Panc1 (cell line): Measurements from ENCODE around the gene NOTCH2. TPM values are rescaled to one million over a fixed set of nuclear protein-coding genes. Genes with fewer than 3 reads are reported as not detected.

Experiments used
- ATAC-seq: fragments of 200-7000 bp; cut with Tn5 transposase; 2 replicates; pipeline ENCODE4 v1.9.1; 2020; ENCODE audit warnings: mild to moderate bottlenecking, moderate library complexity
- BruUV-seq: library from RNA; stranded (reverse); fragments of 400-500 nt; replicated peaks from 2 replicates; lab custom pipeline; 2021; lab: Mats Ljungman, UMichigan
- CTCF ChIA-PET: fragments of 300-600 bp; sonication (Branson Sonifier 250); formaldehyde crosslinking; loops from one replicate; lab custom pipeline; 2022; ENCODE audit warnings: antibody characterized with exemption; lab: Charles Lee
- POLR2A ChIA-PET: fragments of 300-600 bp; sonication (Branson Sonifier 250); formaldehyde crosslinking; loops from one replicate; lab custom pipeline; 2022; ENCODE audit warnings: antibody characterized with exemption; lab: Charles Lee
- DNase-seq: peaks from one replicate; pipeline ENCODE4 v3.0.0-alpha.2; 2010; ENCODE audit warnings: low read depth, low spot score
- H3K27ac ChIP-seq: 2 replicates; pipeline ENCODE4 v1.5.1; 2011; ENCODE audit warnings: mild to moderate bottlenecking, low read length, inconsistent platforms
- H3K27me3 ChIP-seq: fragments of 200-500 bp; sonication (Bioruptor generic); 2 replicates; pipeline ENCODE4 v1.6.0; 2014; ENCODE audit warnings: low read length, inconsistent platforms; ENCODE audit not compliant: control insufficient read depth, insufficient read depth
- H3K36me3 ChIP-seq: fragments of 200-500 bp; sonication (Bioruptor generic); 2 replicates; pipeline ENCODE4 v1.5.1; 2014; ENCODE audit warnings: inconsistent platforms, mild to moderate bottlenecking, low read length, moderate library complexity; ENCODE audit not compliant: control insufficient read depth, insufficient read depth
- H3K4me1 ChIP-seq: 2 replicates; pipeline ENCODE4 v1.5.1; 2011; ENCODE audit warnings: inconsistent platforms, mild to moderate bottlenecking, low read length, moderate library complexity; ENCODE audit not compliant: control insufficient read depth, insufficient read depth
- H3K4me3 ChIP-seq, 2 experiments: 2 replicates each; pipeline ENCODE4 v1.5.1; 2011 to 2012; ENCODE audit warnings: low read depth in 2 of 2, low read length in 2 of 2, mild to moderate bottlenecking in 2 of 2, inconsistent platforms in 1 of 2, moderate library complexity in 1 of 2
- H3K9me3 ChIP-seq: fragments of 200-500 bp; sonication (Bioruptor generic); 2 replicates; pipeline ENCODE4 v1.5.1; 2014; ENCODE audit warnings: low read depth, mild to moderate bottlenecking, inconsistent platforms, low read length, moderate library complexity; ENCODE audit not compliant: control insufficient read depth, insufficient read depth
- POLR2AphosphoS5 ChIP-seq: IDR thresholded peaks from 2 replicates; pipeline ENCODE4 v1.6.1; 2012; ENCODE audit warnings: mild to moderate bottlenecking, low read depth, low read length, moderate library complexity
- REST ChIP-seq, 2 experiments: IDR thresholded peaks; 2 replicates each; pipeline ENCODE4 v1.6.1; 2011 to 2012; ENCODE audit warnings: low read depth in 2 of 2, control low read depth in 1 of 2, low read length in 1 of 2, mild to moderate bottlenecking in 1 of 2, moderate library complexity in 1 of 2; ENCODE audit not compliant: insufficient read depth in 1 of 2
- SIN3A ChIP-seq: IDR thresholded peaks from 2 replicates; pipeline ENCODE4 v1.6.1; 2012; ENCODE audit warnings: low read depth, mild to moderate bottlenecking, low read length, moderate library complexity, borderline replicate concordance; ENCODE audit not compliant: insufficient read depth
- TCF7L2 ChIP-seq: IDR thresholded peaks from 2 replicates; pipeline ENCODE4 v1.6.1; 2011; ENCODE audit warnings: mild to moderate bottlenecking, low read depth, low read length, inconsistent platforms
- in situ Hi-C: cut with HindIII; loops from 2 replicates; pipeline ENCODE4 v1.10.0; 2016; ENCODE audit warnings: low sequenced_read_pairs, low pct_unique_long_range_greater_than_20kb
- intact Hi-C: fragments of 100-400 bp; cut with micrococcal nuclease; formaldehyde crosslinking; loops from one replicate; pipeline ENCODE4 v1.10.0; 2022; ENCODE audit not compliant: unreplicated experiment
- total RNA-seq: library from RNA; stranded (reverse); gene quantifications from one replicate; pipeline ENCODE4 v1.2.1, GENCODE V29; 2021; ENCODE audit not compliant: unreplicated experiment
- TF ChIP-seq, protein P1 (sequence below): fragments of 450-650 bp; IDR thresholded peaks from 2 replicates; pipeline ENCODE4 v1.5.1; 2017; ENCODE audit warnings: mild to moderate bottlenecking

Gene NOTCH2
- total RNA-seq, 1 experiment from 2014 or later, result 191 TPM

GRCh38 chr1:119915517-119915916 is 153.9 kb downstream of the NOTCH2 start:
- POLR2A ChIA-PET, result no interaction called here

DNA sequence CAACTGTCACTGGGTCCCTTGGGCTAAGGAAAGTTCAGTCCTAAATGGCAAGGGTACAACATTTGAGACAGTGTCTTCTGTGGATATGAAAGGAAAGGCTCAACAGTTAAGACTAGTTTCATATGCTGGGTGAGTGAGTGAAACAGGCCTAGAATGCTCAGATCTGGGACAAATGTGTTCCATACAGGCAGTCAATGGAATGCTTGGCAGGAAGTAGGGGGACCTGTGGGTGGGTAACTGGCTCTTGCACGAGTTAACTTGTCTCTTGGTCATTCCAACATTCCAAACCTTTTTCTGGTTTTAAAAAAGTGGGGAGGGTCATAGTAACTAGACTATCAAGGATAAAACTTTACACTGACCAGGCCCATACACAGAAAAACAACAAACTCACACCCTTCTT is 155.4 kb downstream of the NOTCH2 start:
- H3K9me3 ChIP-seq, result no peaks in the 10 kb centered on the region
- H3K4me1 ChIP-seq, result no peaks in the 10 kb centered on the region
- no TSS peak for BruUV-seq
- no peak overlapping the region for H3K4me3 ChIP-seq
- no peak overlapping the region for H3K27ac ChIP-seq
- ChIA-PET CTCF (no interaction called here), POLR2A (no interaction called here)
- TF ChIP-seq SIN3A, result no peak
- no peak for TF ChIP-seq TCF7L2
- TF ChIP-seq POLR2AphosphoS5, result no peak
- no peak for TF ChIP-seq REST (IDR thresholded peaks at IDR 0.05; ENCODE audit: insufficient read depth in 1 of 2, low read depth in 2 of 2, low read length in 1 of 2)
- TF ChIP-seq, protein P1, sequence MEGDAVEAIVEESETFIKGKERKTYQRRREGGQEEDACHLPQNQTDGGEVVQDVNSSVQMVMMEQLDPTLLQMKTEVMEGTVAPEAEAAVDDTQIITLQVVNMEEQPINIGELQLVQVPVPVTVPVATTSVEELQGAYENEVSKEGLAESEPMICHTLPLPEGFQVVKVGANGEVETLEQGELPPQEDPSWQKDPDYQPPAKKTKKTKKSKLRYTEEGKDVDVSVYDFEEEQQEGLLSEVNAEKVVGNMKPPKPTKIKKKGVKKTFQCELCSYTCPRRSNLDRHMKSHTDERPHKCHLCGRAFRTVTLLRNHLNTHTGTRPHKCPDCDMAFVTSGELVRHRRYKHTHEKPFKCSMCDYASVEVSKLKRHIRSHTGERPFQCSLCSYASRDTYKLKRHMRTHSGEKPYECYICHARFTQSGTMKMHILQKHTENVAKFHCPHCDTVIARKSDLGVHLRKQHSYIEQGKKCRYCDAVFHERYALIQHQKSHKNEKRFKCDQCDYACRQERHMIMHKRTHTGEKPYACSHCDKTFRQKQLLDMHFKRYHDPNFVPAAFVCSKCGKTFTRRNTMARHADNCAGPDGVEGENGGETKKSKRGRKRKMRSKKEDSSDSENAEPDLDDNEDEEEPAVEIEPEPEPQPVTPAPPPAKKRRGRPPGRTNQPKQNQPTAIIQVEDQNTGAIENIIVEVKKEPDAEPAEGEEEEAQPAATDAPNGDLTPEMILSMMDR, result no peak
- in situ Hi-C loops (no loop called here), intact Hi-C loops (no loop called here)
- DNase-seq (no peak), ATAC-seq (no peak)
- H3K36me3 ChIP-seq, result peaks cover 36% of the 10 kb centered on the region
- H3K27me3 ChIP-seq, result no peaks in the 10 kb centered on the region

More at GRCh38 chr1:119915517-119915916, 153.9 kb downstream of the NOTCH2 start:
- Histone ChIP-seq H3K4me3 (no peak overlapping the region), H3K9me3 (no peaks in the 10 kb centered on the region), H3K27ac (no peak overlapping the region), H3K36me3 (peaks cover 46% of the 10 kb centered on the region), H3K27me3 (no peaks in the 10 kb centered on the region), H3K4me1 (no peaks in the 10 kb centered on the region)
- no TSS peak for BruUV-seq
- no peak for TF ChIP-seq POLR2AphosphoS5
- no peak for TF ChIP-seq SIN3A
- TF ChIP-seq, protein P1, result no peak
- no peak for TF ChIP-seq REST (IDR thresholded peaks at IDR 0.05; ENCODE audit: insufficient read depth in 1 of 2, low read depth in 2 of 2, low read length in 1 of 2)
- no peak for TF ChIP-seq TCF7L2
- intact Hi-C loops, result no loop called here
- CTCF ChIA-PET, result no interaction called here
- ATAC-seq (no peak), DNase-seq (no peak)
- in situ Hi-C loops, result no loop called here
